Amniotic epithelial cell (primary cell): ENCODE results near the gene CNOT6.
"Not testable (repeated sequence)": the region's sequence is repeated elsewhere in the genome, so short reads cannot be mapped to it uniquely, and the experiment has no call there.

ENCODE experiments used
- DNase-seq: peaks from one replicate; pipeline ENCODE4 v3.0.0-alpha.2; 2010; ENCODE audit warnings: low read depth

CNOT6 gene

DNA sequence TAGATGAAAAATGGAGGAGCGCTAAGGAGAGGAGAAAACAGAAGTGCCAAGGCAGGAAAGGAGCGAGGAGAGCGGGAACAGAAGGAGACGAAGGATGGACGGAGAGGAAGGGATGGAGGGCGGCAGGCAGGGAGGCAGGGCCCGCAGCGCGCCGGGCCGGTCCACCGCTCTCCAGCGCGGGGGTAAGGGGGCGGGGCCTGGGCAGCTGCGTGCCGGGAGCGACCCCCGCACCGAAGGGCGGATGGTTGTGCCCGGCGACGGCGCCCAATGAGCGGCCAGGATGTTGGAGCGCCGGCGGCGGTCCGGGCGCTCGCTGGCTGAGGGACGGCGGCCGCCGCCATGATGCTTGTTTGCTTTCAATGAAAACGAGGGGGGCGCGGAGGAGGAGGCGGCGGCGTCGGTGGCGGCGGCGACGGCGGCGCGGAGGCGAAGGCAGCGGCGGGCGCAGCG is at the start of gene CNOT6:
Gene CNOT6 (plus strand): TSS at position 320 of the 450 bp plus-strand sequence. CDS start 34,898 bp downstream, outside the sequence.
- DNase-seq = peak; percentile 91

DNA sequence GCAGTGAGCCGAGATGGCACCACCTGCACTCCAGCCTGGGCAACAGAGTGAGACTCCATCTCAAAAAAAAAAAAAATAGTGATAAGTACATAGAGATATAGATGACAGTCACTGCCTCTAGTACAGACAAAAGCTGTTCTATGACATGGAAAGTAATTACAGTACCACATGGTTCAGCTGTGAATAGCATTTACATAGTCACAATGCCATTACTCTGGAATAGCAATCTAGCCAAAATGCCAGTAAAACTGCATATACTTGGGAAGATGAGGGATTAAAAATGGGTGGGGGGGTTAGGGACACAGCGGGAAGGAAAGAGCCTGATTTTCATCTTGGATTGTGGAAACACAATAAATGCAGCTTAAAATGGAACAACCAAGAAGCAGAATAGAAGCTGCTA is 39.4 kb upstream of the CNOT6 start:
- DNase-seq = no peak

DNA sequence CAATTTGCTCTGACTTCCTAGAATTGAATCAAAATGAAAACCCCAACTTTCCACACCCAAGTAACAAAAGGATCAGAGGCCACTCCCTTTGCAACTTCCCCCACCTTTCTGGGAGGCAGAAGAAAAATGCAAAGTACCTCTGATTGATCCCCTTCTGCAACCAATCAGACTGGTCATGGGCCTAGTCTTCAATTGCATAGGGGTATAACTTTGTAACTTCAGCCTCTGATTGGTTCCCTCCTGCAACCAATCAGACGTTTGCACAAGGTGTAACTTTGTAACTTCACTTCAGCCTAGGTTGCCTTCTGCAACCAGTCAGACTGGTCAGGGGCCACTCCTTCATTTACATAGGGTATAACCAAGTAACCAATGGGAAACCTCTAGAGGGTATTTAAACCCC is 38.3 kb upstream of the CNOT6 start:
- DNase-seq = no peak

DNA sequence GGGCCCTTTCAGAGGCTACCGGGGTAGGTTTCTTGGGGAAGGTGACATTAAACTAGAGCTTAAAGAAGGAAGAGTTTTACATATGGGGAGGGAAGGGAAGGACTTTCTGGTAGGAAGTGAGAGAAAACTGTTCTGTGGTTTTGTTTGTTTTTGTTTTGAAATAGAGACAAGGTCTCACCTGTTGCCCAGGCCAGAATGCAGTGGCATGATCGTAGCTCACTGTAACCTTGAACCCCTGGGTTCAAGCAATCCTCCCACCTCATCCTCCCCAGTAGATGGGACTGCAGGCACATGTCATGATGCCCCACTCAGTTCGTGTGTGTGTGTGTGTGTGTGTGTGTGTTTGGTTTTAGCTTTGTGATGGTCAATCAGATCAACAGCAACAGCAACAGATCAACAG is 37.4 kb upstream of the CNOT6 start:
- DNase-seq = no peak

DNA sequence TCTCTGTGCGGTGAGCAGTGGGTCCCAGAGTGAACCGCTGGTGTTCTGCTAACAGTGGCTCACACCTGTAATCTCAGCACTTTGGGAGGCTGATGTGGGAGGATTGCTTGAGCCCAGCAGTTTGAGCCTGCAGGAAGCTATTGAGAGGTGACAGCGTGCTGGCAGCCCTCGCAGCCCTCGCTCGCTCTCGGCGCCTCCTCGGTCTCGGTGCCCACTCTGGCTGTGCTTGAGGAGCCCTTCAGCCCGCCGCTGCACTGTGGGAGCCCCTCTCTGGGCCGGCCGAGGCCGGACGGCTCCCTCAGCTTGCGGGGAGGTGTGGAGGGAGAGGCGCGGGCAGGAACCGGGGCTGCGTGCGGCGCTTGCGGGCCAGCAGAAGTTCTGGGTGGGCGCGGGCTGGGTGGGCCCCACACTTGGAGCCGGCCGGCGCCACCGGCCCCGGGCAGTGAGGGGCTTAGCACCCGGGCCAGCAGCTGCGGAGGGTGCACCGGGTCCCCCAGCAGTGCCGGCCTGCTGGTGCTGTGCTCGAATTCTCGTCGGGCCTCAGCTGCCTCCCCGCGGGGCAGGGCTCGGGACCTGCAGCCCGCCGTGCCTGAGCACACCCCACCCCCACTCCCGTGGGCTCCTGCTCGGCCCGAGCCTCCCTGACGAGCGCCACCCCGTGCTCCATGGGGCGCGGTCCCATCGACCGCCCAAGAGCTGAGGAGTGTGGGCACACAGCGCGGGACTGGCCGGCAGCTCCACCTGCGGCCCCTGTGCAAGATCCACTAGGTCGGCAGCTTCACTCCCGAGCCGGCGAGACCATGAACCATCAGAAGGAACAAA is 35.1 kb upstream of the CNOT6 start:
- DNase-seq = not testable (repeated sequence)

DNA sequence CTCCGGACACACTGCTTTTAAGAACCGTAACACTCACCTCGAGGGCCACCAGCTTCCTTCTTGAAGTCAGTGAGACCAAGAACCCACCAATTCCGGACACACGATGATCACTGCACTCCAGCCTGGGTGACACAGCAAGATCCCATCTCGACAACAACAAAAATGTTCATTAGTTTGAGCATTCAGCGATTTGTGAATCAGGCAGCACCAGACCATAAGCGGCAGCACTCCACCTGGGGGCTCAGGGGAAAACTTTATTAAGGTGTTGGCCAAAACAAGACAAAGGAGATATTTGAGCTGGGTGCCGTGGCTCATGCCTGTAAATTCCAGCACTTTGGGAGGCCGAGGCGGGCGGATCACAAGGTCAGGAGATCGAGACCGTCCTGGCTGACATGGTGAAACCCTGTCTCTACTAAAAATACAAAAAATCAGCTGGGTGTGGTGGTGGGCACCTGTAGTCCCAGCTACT is 34.5 kb upstream of the CNOT6 start:
- not testable (repeated sequence) for DNase-seq

DNA sequence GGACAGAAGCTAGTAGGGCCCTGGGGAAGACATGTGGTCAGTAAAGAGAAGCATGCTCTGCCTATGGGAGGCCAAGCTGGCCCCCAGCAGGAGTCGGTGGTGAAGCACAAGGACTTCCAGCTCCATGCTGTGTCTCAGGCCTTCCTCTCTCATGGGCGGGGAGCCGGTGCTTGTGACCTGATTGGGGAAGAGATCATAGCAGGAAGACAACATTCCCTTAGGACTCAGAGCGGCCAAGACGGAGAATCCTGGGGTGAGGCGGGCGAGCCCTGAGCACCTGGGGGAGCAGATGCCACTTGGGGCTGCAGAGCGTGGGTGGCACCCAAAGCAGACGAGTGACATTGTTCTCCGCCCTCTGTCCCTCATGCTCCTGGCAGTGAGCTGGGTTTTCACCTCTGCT is 33.3 kb upstream of the CNOT6 start:
- no peak for DNase-seq

DNA sequence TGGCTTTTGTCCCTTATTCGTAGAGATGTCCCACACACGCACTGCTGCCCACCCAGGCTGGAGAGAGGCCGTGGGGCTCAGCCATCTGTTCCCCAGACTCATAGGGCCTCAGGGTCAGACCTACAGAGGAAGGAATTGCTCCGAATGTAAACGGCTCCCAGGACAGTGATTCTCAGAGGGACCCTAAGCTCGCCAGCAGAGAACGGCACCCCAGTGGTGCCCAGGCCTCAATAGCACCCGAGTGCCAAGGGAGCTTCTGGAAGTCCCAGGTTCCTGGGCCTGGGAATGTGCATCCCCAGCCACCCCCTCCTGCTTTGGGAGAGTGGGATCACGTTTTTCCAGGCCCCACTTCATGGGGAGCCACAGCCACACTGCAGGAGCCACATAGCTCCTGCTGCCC is 32.9 kb upstream of the CNOT6 start:
- no peak for DNase-seq

DNA sequence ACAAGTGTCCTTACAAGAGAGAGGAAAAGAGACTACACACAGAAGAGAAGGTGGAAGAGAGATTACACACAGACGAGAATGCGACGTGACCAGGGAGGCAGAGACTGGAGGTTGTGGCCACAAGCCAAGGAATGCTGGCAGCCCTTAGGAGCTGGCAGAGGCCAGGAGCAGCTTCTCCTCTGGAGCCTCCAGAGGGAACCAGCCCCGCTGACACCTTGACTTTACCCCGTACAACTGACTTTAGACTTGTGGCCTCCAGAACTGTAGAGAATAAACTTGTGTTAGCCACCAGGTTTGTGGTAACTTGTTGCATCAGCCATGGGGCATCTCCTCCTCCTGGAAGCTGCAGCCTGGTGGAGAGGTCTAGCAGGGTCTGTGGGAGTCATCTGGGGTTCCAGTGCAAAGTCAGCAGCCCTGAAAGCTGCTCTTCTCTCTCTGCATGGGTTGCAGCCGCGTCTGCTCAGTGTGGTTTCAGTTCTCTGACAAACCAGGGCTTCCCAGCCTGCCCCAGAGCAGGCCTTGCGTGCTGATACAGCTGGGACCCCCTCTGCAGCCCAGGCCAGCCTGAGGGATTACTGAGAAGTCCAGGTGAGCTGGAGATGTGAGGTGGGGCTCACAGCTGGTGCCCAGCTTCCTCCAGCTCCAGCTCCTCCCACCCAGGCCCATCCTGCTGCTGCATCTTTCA is 30.8 kb upstream of the CNOT6 start:
- no peak for DNase-seq

DNA sequence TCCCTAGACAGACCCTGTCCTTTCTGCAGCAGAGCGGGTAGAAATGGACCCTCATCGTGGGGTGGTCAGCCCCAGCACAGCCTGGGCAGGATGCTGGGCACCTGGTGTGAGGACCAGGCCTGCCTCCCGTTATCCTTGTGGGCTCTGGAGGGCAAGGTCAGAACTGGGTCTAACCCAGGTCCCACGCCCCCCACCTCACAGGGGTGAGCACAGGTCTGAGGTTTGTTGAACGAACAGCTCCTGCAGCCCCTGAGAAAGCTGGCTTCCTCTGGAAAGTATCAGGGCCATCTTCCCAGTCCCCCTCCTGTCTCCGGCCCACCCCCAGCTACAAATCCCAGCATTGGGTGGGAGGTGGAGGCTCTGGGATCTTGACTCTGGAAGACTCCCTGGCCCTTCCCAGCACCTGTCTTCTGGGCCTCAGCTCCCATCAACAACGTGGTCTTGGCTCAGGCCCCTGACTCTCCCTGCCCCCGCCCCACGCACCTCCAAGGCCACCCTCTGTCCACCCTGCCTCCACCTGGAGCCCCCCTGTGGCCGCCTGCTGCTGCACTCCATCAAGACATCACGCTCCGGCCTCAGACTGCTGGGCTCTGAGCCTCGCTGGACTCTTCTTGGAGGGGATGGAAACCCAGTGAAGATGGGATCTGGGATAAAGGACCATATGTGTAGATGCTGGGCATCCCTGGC is 30.1 kb upstream of the CNOT6 start:
- DNase-seq = no peak

DNA sequence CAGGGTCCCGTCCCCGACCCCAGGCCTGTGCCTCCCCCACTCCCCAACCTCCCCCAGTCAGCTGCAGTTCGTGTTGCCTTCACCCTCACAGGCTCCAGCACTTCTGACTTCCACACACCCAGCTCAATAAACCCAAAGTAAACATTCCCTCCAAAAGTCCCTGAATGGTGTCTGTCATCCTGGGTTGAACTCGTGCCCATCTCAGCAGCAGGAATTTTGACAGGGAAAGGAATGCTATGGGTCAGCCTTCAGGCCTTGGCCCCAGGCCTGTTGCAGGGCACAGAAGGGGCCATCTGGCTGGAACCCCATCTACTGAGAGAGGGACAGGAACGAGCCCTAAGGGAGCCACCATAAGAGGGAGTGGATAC is 29.6 kb upstream of the CNOT6 start:
- no peak for DNase-seq

DNA sequence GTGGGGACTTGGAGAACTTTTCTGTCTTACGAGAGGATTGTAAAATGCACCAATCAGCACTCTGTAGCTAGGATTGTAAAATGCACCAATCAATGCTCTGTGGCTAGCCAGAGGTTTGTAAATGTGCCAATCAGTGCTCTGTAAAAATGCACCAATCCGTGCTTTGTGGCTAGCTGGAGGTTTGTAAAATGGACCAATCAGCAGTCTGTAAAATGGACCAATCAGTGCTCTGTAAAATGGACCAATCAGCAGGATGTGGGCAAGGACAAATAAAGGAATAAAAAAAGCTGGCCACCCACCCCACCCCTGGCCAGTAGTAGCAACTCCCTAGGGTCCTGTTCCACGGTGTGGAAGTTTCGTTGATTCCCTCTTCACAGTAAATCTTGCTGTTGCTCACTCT is 29.1 kb upstream of the CNOT6 start:
- not testable (repeated sequence) for DNase-seq

DNA sequence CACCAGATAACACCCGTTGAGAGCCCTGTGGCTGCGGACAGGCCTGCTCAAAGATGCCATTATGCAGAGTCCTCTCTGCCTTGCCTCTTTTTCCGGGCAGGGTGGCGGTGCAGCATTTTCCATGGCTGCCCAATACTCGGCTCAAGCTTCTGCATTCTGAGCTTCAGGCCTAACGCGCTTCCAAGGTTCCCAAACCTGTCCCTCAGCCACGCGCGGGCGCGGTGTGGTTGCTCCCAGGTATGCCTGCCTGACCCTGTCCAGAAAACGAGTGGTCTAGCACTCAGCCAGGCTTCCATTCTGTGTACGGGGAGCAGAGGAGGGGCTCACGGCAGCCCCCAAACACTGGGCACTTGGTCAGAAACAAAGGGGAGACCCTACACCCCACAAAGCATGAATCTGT is 27.9 kb upstream of the CNOT6 start:
- DNase-seq = no peak

DNA sequence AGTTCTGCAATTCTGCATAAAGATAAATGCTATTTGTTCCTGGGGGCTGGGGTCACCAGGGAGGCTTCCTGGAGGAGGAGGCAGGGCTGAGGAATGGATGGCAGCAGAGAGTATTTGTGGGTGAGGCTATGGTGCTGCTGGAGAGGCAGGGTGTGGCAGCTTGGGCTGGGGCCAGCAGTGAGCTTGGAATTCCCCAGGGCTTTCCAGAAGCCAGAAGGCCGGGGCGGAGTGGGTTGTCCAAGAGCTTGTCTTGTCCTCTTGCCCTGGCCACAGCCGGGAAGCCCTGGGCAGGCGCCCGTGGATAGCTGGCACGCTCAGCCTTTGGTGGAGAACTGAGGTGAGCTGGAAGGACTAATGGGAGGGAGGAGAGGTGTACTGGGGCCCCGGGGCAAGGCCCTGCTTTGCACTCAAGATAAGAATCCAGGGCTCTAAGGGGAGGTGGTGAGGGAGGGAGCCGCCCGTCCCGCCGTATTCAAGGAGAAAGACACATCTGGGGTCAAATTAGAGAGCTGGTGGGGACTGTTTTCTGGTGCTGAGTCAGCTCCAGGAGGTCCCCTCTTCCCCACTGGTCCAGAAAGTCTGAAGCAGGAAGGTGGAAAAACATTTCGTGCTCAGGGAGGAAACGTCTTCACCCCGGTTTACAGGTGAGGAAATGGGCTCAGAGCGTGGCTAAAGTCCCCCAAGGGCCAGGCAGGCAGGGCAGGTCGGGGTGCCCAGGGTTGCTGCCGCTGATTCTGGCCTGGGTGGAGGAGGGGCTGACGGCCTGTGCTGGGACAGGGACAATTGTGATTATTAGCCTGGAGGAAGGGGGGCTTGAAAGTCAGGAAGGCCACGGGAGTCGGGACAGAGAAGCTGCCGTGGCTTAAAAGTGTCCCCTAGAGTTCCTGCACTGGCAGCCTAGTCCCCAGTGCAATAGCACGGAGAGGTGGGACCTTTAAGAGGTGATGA is 26.9 kb upstream of the CNOT6 start:
- peak; percentile 26 for DNase-seq

DNA sequence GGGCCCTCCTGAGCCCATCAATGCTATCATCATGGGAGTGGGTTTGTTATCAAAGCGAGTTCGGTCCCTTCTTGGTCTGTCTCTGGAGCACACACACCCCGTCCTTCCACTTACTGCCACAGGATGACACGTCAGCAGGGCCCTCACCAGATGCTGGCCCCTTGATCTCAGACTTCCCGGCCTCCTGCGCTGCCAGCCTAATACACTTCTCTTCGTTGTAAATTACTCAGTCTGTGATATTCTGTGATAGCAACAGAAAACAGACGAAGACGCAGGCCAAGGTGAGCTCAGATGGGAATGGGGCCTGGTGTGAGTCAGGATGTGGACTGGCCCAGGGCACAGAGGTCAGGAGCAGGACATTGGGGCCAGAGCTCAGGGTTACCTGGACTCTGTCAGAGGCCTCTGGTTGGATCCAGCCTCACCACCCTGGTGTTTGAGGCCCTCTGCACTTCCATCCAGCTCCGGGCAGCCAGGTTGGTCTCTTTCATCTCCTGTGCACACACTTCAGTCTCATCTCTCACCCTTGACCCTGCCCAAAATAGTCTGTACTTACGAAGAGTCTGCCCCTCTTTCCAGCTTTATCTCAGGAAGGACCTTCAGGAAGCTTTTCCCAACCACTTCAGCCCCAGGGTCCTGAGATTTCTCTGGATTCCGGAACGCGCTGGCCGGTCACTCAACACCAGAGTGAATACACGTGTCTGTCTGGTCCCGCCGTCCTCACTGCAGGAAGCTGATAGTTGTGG is 26.0 kb upstream of the CNOT6 start:
- no peak for DNase-seq

DNA sequence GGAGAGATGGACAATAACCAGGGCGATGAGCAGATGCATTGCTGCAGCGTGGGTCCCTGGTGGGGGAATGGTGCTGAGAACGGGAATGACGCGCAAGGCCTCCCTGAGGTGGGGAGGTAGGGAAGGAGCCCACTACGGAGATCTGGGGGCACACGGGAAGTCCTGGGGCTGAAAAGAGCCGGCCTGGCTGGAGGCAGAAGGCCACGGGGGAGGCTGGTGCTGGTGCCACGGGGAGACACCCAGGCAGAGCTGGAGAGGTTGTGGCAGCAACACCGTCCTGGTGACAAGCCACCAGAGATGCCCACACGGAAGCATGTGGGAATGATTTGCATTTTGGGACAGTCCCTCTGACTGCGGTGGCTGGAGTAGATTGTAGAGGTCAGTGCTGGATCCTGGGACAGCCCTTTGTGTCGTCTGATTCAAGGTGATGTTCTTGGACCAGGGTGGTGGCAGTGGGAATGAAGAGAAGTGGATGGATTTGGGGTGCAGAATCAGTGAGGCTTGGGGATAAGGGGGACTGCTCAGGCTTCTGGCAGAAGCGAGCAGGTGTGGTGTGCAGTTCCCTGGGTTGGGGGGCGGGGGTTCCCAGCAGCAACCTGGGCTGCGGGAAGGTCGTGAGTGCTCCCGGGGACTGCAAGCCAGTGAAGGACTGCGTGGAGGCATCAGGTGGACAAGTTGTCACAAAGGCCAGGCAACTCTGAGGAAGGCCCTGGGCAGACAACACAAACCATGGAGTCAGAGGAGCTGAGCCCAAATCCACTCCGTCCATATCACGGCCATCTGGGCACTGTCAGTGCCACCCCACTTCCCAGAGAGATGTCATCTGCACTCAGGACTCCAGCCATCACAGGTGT is 25.2 kb upstream of the CNOT6 start:
- no peak for DNase-seq

DNA sequence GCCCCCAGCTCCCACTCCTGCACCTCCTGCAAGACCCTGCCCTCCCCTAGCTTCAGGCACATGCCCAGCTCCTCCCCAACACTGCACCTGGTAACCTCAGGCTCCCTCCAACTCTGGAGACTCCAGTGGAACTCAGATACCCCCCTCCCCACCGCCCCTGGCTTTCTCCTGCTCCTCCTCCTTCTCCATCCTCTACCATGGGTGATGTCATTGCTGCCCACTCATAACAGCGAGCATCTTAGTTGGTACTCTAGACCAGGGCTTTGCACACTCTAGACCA is 24.7 kb upstream of the CNOT6 start:
- no peak for DNase-seq

DNA sequence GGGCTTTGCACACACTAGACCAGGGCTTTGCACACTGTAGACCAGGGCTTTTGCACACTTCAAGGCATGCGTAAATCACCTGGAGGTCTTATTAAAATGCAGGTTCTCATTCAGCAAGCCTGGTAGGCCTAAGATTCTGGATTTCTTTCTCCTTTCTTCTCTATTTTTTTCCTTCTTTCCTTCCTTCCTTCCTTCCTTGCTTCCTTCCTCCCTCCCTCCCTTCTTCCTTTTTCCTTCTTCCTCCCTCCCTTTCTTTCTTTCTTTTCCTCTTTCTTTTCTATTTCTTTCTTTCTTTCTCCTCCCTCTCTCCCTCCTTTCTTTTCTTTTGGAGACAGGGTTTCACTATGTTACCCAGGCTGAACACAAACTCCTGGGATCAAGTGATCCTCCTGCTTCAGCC is 24.3 kb upstream of the CNOT6 start:
- DNase-seq = no peak

DNA sequence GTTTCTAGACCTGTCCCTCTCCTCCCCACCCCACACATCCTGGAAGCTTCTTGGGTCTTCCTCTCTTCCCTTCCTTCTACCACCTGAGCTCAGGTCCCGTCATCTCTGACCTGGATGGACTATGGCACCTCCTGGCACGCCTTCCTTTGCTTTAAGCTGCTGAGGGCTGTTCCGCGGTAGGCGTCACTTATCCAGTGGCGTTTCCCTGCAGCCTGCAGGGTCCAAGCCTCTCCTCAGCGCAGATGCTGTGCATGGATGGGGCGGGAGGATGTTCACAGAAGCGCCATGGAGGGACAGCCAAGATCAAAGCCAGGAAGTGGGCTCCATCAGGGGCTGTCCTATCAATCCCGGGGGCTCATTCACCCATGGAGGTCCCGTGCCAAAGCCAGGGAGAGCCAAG is 23.8 kb upstream of the CNOT6 start:
- DNase-seq = no peak

DNA sequence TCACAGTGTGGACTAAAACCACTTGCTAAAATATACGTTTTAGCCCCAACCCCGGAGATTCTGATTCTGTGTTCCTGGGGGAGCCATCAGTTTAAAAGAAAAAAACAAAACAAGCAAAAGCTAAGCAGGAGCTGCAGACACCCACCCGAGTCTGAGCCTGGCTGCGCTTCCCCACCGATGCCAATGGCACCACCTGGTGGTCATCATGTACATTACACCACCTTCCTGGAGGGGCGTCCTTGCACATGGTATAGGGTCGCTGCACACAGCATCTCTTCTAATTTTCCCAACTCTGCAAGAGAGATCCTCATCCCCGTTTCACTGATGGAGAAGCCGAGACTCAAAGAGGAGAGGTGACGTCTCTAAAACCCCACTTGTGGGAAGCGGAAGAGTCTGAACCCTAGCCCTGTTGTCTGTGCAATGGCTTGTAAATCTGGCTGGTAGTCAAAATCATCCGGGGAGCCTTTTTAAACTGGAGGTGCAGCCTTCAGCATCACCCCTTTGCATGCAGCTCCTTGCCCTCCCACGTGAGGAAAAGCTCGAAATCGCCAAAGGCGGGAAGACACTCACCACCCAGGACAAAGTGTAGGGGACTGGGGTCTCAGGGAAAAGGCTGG is 23.1 kb upstream of the CNOT6 start:
- peak; percentile 47 for DNase-seq
